ENCODE results near the gene RELN. TPM values are rescaled to one million over a fixed set of nuclear protein-coding genes. Genes with fewer than 3 reads are reported as not detected.

The RELN gene
- total RNA-seq, 4 donors from 2014 or later = 0.02 to 0.73 (median 0.39) TPM; not detected in 1

GRCh38 chr7:103686064-103686463 is 303.4 kb downstream of the RELN start:
- H3K4me3 ChIP-seq = no peak overlapping the region
- H3K27me3 ChIP-seq = no peaks in the 10 kb centered on the region
- intact Hi-C loops (cut with DNase I; ENCODE audit: low total_unique reads) = no loop called here
- DNase-seq (no peak), ATAC-seq (no peak)
- no peaks in the 10 kb centered on the region for H3K36me3 ChIP-seq
- no peak overlapping the region for H3K27ac ChIP-seq
- in situ Hi-C loops (cut with MboI; ENCODE audit: low sequenced_read_pairs in 4 of 4) = no loop called here
- no peaks in the 10 kb centered on the region for H3K9me3 ChIP-seq
- no peaks in the 10 kb centered on the region for H3K4me1 ChIP-seq
- no peak for TF ChIP-seq CTCF (IDR thresholded peaks at IDR 0.05 in 4 of 5, conservative IDR thresholded peaks at IDR 0.05 in 1 of 5)

- intact Hi-C loops (cut with DNase I; ENCODE audit: low total_unique reads) = no loop called here
- Histone ChIP-seq H3K27ac (no peak overlapping the region), H3K36me3 (no peaks in the 10 kb centered on the region), H3K9me3 (no peaks in the 10 kb centered on the region), H3K27me3 (no peaks in the 10 kb centered on the region), H3K4me1 (no peaks in the 10 kb centered on the region), H3K4me3 (no peak overlapping the region)
- DNase-seq (no peak), ATAC-seq (no peak)
- TF ChIP-seq POLR2A (IDR thresholded peaks at IDR 0.05) (no peak), CTCF (IDR thresholded peaks at IDR 0.05 in 4 of 5, conservative IDR thresholded peaks at IDR 0.05 in 1 of 5) (no peak)
- in situ Hi-C loops (cut with MboI; ENCODE audit: low sequenced_read_pairs in 4 of 4) = no loop called here
Measured at GRCh38 chr7:103685646-103686045, 303.8 kb downstream of the RELN start.

GRCh38 chr7:103683348-103683747 is 306.1 kb downstream of the RELN start:
- in situ Hi-C loops (cut with MboI; ENCODE audit: low sequenced_read_pairs in 4 of 4) (no loop called here), intact Hi-C loops (cut with DNase I; ENCODE audit: low total_unique reads) (no loop called here)
- H3K9me3 ChIP-seq = no peaks in the 10 kb centered on the region
- ATAC-seq (no peak), DNase-seq (no peak)
- H3K27me3 ChIP-seq = no peaks in the 10 kb centered on the region
- TF ChIP-seq POLR2A (IDR thresholded peaks at IDR 0.05) (no peak), CTCF (IDR thresholded peaks at IDR 0.05 in 4 of 5, conservative IDR thresholded peaks at IDR 0.05 in 1 of 5) (no peak)
- no peak overlapping the region for H3K4me3 ChIP-seq
- no peak overlapping the region for H3K27ac ChIP-seq
- no peaks in the 10 kb centered on the region for H3K4me1 ChIP-seq
- no peaks in the 10 kb centered on the region for H3K36me3 ChIP-seq

- in situ Hi-C loops (cut with MboI; ENCODE audit: low sequenced_read_pairs in 4 of 4) (no loop called here), intact Hi-C loops (cut with DNase I; ENCODE audit: low total_unique reads) (no loop called here)
- DNase-seq = no peak
- H3K4me1 ChIP-seq = no peaks in the 10 kb centered on the region
- no peaks in the 10 kb centered on the region for H3K9me3 ChIP-seq
- H3K36me3 ChIP-seq = no peaks in the 10 kb centered on the region
- no peak for ATAC-seq
- TF ChIP-seq POLR2A (IDR thresholded peaks at IDR 0.05) (no peak), CTCF (IDR thresholded peaks at IDR 0.05 in 4 of 5, conservative IDR thresholded peaks at IDR 0.05 in 1 of 5) (no peak)
- H3K4me3 ChIP-seq = no peak overlapping the region
- no peaks in the 10 kb centered on the region for H3K27me3 ChIP-seq
- no peak overlapping the region for H3K27ac ChIP-seq
Measured at GRCh38 chr7:103680161-103681144, 309.0 kb downstream of the RELN start.

All from gastrocnemius medialis (tissue), 4 donors.